Thyroid gland (tissue), 4 donors: ENCODE measurements around the gene FAM168A. TPM values are rescaled to one million over a fixed set of nuclear protein-coding genes. Genes with fewer than 3 reads are reported as not detected.

Experiments
- DNase-seq, 2 donors: peaks; one replicate each; pipeline ENCODE4 v3.0.0-alpha.2; 2019
- H3K27ac ChIP-seq, 3 donors: fragments of 200-600 bp; sonication (generic); 1 replicate in 2 of 3; 2 replicates in 1 of 3; pipeline ENCODE4 v1.5.1; 2016 to 2019; ENCODE audit warnings: mild to moderate bottlenecking in 1 of 3, moderate library complexity in 1 of 3
- H3K27me3 ChIP-seq: fragments of 200-600 bp; sonication (generic); one replicate; pipeline ENCODE4 v1.5.1; 2019
- H3K36me3 ChIP-seq, 2 donors: fragments of 200-600 bp; sonication (generic); one replicate each; pipeline ENCODE4 v1.5.1; 2016 to 2019
- H3K4me1 ChIP-seq, 2 donors: fragments of 200-600 bp; sonication (generic); one replicate each; pipeline ENCODE4 v1.5.1; 2017 to 2019
- H3K4me3 ChIP-seq, 3 donors: fragments of 200-600 bp; sonication (generic); replicated peaks in 1 of 3; 1 replicate in 2 of 3; 2 replicates in 1 of 3; pipeline ENCODE4 v1.5.1; 2016; ENCODE audit warnings: mild to moderate bottlenecking in 1 of 3
- H3K9me3 ChIP-seq: fragments of 200-600 bp; sonication (generic); one replicate; pipeline ENCODE4 v1.5.1; 2017
- POLR2A ChIP-seq, 2 donors: fragments of 450-650 bp; IDR thresholded peaks; one replicate each; pipeline ENCODE4 v1.6.1; 2017; ENCODE audit warnings: antibody characterized with exemption in 2 of 2, mild to moderate bottlenecking in 2 of 2, moderate library complexity in 1 of 2
- WGBS, 2 donors: methylation state at CpG; one replicate each; pipeline ENCODE4 v1.1.5; 2017; 5-methylcytosine and 5-hydroxymethylcytosine counted together
- intact Hi-C: fragments of 100-400 bp; cut with DNase I; formaldehyde crosslinking; loops from one replicate; pipeline ENCODE4 v1.15.1; 2023
- total RNA-seq, 4 donors: library from RNA; depleted of rRNA; stranded (reverse); fragments of >200 nt; gene quantifications; one replicate each; pipeline ENCODE4 v1.2.3, GENCODE V29; 2016
- TF ChIP-seq, protein P1 (sequence below), 6 experiments: fragments of 200-600 bp in 3 of 6; fragments of 450-650 bp in 3 of 6; sonication (generic) in 3 of 6; IDR thresholded peaks; one replicate each; pipeline ENCODE4 v1.5.1; 2016 to 2019; ENCODE audit warnings: antibody characterized with exemption in 6 of 6, mild to moderate bottlenecking in 2 of 6, inconsistent platforms in 1 of 6, moderate library complexity in 1 of 6

The FAM168A gene
- total RNA-seq, 4 donors from 2014 or later = 32.7 to 51.0 (median 40.2) TPM

DNA sequence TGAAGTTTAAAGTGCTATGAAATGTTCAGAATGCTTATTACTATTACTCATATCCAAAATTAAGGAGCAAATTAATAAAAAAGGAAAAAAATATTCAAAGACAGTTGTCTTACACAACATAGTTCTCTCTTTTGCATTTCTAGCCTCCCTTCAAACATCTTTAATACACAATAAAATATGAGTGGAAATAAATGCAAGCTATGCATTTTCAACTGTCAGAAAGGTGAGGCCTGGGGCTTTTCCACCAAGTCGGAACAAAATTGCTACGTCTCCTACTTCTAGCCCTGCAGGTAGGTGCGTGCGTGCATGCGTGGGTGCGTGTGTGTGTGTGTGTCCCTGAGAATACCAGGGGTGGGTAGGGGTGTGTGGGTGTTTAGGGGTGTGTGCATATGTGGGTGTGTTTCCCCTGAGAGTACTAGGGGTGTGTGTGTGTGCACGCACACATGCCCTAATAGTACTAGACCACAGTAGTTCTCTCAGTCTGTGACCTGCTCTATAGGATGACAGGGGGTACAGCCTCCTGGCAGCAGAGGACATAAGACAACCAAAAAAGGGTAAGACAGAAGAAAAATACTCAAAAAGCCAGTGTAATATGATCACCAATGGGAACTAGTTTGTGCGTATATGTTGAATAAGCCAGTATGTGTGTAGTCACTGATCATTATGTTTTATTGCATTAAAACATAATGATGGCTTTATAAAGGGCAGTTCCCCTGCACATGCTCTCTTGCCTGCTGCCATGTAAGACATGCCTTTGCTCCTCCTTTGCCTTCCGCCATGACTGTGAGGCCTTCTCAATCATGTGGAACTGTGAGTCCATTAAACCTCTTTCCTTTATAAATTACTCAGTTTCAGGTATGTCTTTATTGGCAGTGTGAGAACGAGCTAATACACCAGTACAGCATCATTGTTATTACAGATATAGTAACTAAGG is 89.4 kb downstream of the FAM168A start:
- 93 to 94% methylated on average over 10 of the region's 10 CpGs for WGBS, 2 donors
- intact Hi-C loops = no loop called here

GRCh38 chr11:73507086-73507485 is 90.8 kb downstream of the FAM168A start:
- DNase-seq = no peak
- intact Hi-C loops = no loop called here
- no peak for TF ChIP-seq POLR2A (IDR thresholded peaks at IDR 0.05)
- TF ChIP-seq, protein P1, sequence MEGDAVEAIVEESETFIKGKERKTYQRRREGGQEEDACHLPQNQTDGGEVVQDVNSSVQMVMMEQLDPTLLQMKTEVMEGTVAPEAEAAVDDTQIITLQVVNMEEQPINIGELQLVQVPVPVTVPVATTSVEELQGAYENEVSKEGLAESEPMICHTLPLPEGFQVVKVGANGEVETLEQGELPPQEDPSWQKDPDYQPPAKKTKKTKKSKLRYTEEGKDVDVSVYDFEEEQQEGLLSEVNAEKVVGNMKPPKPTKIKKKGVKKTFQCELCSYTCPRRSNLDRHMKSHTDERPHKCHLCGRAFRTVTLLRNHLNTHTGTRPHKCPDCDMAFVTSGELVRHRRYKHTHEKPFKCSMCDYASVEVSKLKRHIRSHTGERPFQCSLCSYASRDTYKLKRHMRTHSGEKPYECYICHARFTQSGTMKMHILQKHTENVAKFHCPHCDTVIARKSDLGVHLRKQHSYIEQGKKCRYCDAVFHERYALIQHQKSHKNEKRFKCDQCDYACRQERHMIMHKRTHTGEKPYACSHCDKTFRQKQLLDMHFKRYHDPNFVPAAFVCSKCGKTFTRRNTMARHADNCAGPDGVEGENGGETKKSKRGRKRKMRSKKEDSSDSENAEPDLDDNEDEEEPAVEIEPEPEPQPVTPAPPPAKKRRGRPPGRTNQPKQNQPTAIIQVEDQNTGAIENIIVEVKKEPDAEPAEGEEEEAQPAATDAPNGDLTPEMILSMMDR (IDR thresholded peaks at IDR 0.05) = no peak

More for the DNA sequence above, 89.4 kb downstream of the FAM168A start:
- no peaks in the 10 kb centered on the region for H3K4me1 ChIP-seq
- no peaks in the 10 kb centered on the region for H3K36me3 ChIP-seq
- no peak for DNase-seq
- TF ChIP-seq, protein P1 (IDR thresholded peaks at IDR 0.05) = no peak
- no peak for TF ChIP-seq POLR2A (IDR thresholded peaks at IDR 0.05)
- no peak overlapping the region for H3K27ac ChIP-seq
- H3K9me3 ChIP-seq = no peaks in the 10 kb centered on the region
- H3K4me3 ChIP-seq = no peak overlapping the region
- no peaks in the 10 kb centered on the region for H3K27me3 ChIP-seq

GRCh38 chr11:73506038-73506437 is 91.9 kb downstream of the FAM168A start:
- TF ChIP-seq, protein P1 (IDR thresholded peaks at IDR 0.05) = no peak
- TF ChIP-seq POLR2A (IDR thresholded peaks at IDR 0.05) = no peak
- no peaks in the 10 kb centered on the region for H3K27me3 ChIP-seq
- H3K27ac ChIP-seq = no peak overlapping the region
- no peaks in the 10 kb centered on the region for H3K4me1 ChIP-seq
- 94% methylated on average over 2 of the region's 2 CpGs for WGBS, 2 donors
- intact Hi-C loops = no loop called here
- no peak for DNase-seq
- H3K36me3 ChIP-seq = no peaks in the 10 kb centered on the region
- H3K4me3 ChIP-seq = no peak overlapping the region
- H3K9me3 ChIP-seq = no peaks in the 10 kb centered on the region

More at GRCh38 chr11:73507086-73507485, 90.8 kb downstream of the FAM168A start:
- no peak overlapping the region for H3K4me3 ChIP-seq
- H3K36me3 ChIP-seq = no peaks in the 10 kb centered on the region
- no peaks in the 10 kb centered on the region for H3K9me3 ChIP-seq
- H3K27ac ChIP-seq = no peak overlapping the region
- WGBS, 2 donors = 70 to 79% methylated on average over 2 of the region's 2 CpGs
- no peaks in the 10 kb centered on the region for H3K4me1 ChIP-seq
- H3K27me3 ChIP-seq = no peaks in the 10 kb centered on the region

- intact Hi-C loops = no loop called here
Measured at GRCh38 chr11:73498343-73498742, 99.6 kb downstream of the FAM168A start.

GRCh38 chr11:73496134-73496533 is 101.8 kb downstream of the FAM168A start:
- Histone ChIP-seq H3K9me3 (no peaks in the 10 kb centered on the region), H3K27ac (no peak overlapping the region), H3K27me3 (no peaks in the 10 kb centered on the region), H3K4me1 (peaks cover 5 to 8% of the 10 kb centered on the region in 2 donors), H3K4me3 (no peak overlapping the region), H3K36me3 (no peaks in the 10 kb centered on the region)
- WGBS, 2 donors = 94 to 96% methylated on average over 6 of the region's 6 CpGs
- no peak for DNase-seq
- TF ChIP-seq POLR2A (IDR thresholded peaks at IDR 0.05) = no peak
- TF ChIP-seq, protein P1 (IDR thresholded peaks at IDR 0.05) = no peak
- intact Hi-C loops = no loop called here

More at GRCh38 chr11:73498343-73498742, 99.6 kb downstream of the FAM168A start:
- Histone ChIP-seq H3K9me3 (no peaks in the 10 kb centered on the region), H3K4me1 (peaks cover 5 to 8% of the 10 kb centered on the region in 2 donors), H3K27ac (no peak overlapping the region), H3K27me3 (no peaks in the 10 kb centered on the region), H3K4me3 (no peak overlapping the region), H3K36me3 (no peaks in the 10 kb centered on the region)
- no peak for DNase-seq
- no peak for TF ChIP-seq POLR2A (IDR thresholded peaks at IDR 0.05)
- 79 to 86% methylated on average over 5 of the region's 6 CpGs for WGBS, 2 donors
